Peyer's patch (tissue), 4 donors: ENCODE data around the gene BTN2A1.

Experiments used
- CTCF ChIP-seq, 6 experiments: fragments of 450-650 bp in 4 of 6; fragments of 200-600 bp in 2 of 6; sonication (generic) in 1 of 6; IDR thresholded peaks; one replicate each; pipeline ENCODE4 v1.5.1; 2017 to 2019; ENCODE audit warnings: antibody characterized with exemption in 6 of 6, mild to moderate bottlenecking in 3 of 6, moderate library complexity in 1 of 6
- POLR2A ChIP-seq, 2 donors: fragments of 450-650 bp; IDR thresholded peaks; one replicate each; pipeline ENCODE4 v1.5.1; 2017; ENCODE audit warnings: antibody characterized with exemption in 2 of 2, mild to moderate bottlenecking in 2 of 2, moderate library complexity in 2 of 2

GRCh38 chr6:26436018-26436417 lies 21.7 kb upstream of the BTN2A1 start:
- TF ChIP-seq POLR2A (IDR thresholded peaks at IDR 0.05) (no peak), CTCF (IDR thresholded peaks at IDR 0.05) (no peak)
